ENCODE data around the gene KCNAB2.

The KCNAB2 gene

GRCh38 chr1:6000444-6001288, 45.0 kb upstream of the KCNAB2 start:
- Histone ChIP-seq H4K20me1 (ENCODE audit: insufficient read depth, low read length, poor library complexity, severe bottlenecking) (no peaks in the 10 kb centered on the region), H3K4me2 (ENCODE audit: low read depth, low read length, poor library complexity, severe bottlenecking) (no peak overlapping the region), H3K4me1 (ENCODE audit: insufficient read depth, low read length, poor library complexity, severe bottlenecking) (peaks cover 15% of the 10 kb centered on the region), H3K4me3 (ENCODE audit: low read length, poor library complexity, severe bottlenecking) (no peak overlapping the region), H3K36me3 (ENCODE audit: insufficient read depth, low read length) (no peaks in the 10 kb centered on the region), H3K27me3 (ENCODE audit: insufficient read depth, low read length, poor library complexity, severe bottlenecking) (no peaks in the 10 kb centered on the region), H2AFZ (ENCODE audit: low read length) (no peak overlapping the region), H3K9me2 (replicated peaks; ENCODE audit: low read depth, low read length) (no peaks in the 10 kb centered on the region), H3K9me3 (ENCODE audit: insufficient read depth, low read depth, low read length) (no peaks in the 10 kb centered on the region), H3K79me2 (ENCODE audit: insufficient read depth, low read length) (peaks cover 38% of the 10 kb centered on the region), H3F3A (ENCODE audit: low read depth) (no peaks in the 10 kb centered on the region), H3K9ac (ENCODE audit: low read depth, low read length, poor library complexity, severe bottlenecking) (no peak overlapping the region)
- TF ChIP-seq CTCF (conservative IDR thresholded peaks at IDR 0.05; ENCODE audit: low read length) (no peak), EZH2phosphoT487 (IDR thresholded peaks at IDR 0.05; ENCODE audit: borderline replicate concordance) (no peak)

- H3K27me3 ChIP-seq (ENCODE audit: insufficient read depth, low read length, poor library complexity, severe bottlenecking): no peaks in the 10 kb centered on the region
- H2AFZ ChIP-seq (ENCODE audit: low read length): no peak overlapping the region
- H3K36me3 ChIP-seq (ENCODE audit: insufficient read depth, low read length): no peaks in the 10 kb centered on the region
- peaks cover 24% of the 10 kb centered on the region; the same call in 1 of the 2 replicates for H3K79me2 ChIP-seq (ENCODE audit: insufficient read depth, low read length)
- no peaks in the 10 kb centered on the region for H3K9me2 ChIP-seq (replicated peaks; ENCODE audit: low read depth, low read length)
- no peak overlapping the region for H3K9ac ChIP-seq (ENCODE audit: low read depth, low read length, poor library complexity, severe bottlenecking)
- H3K4me2 ChIP-seq (ENCODE audit: low read depth, low read length, poor library complexity, severe bottlenecking): no peak overlapping the region
- no peak overlapping the region for H3K4me3 ChIP-seq (ENCODE audit: low read length, poor library complexity, severe bottlenecking)
- H3K9me3 ChIP-seq (ENCODE audit: insufficient read depth, low read depth, low read length): no peaks in the 10 kb centered on the region
- H4K20me1 ChIP-seq (ENCODE audit: insufficient read depth, low read length, poor library complexity, severe bottlenecking): no peaks in the 10 kb centered on the region
- TF ChIP-seq EZH2phosphoT487 (IDR thresholded peaks at IDR 0.05; ENCODE audit: borderline replicate concordance): no peak
- no peak for TF ChIP-seq CTCF (conservative IDR thresholded peaks at IDR 0.05; ENCODE audit: low read length)
- peaks cover 11% of the 10 kb centered on the region for H3K4me1 ChIP-seq (ENCODE audit: insufficient read depth, low read length, poor library complexity, severe bottlenecking)
- H3F3A ChIP-seq (ENCODE audit: low read depth): no peaks in the 10 kb centered on the region
Measured at GRCh38 chr1:6001992-6002576, 43.6 kb upstream of the KCNAB2 start.

- H3K79me2 ChIP-seq (ENCODE audit: insufficient read depth, low read length): peaks cover 23% of the 10 kb centered on the region; the same call in 1 of the 2 replicates
- H3F3A ChIP-seq (ENCODE audit: low read depth): no peaks in the 10 kb centered on the region
- H3K4me3 ChIP-seq (ENCODE audit: low read length, poor library complexity, severe bottlenecking): no peak overlapping the region
- no peak for TF ChIP-seq CTCF (conservative IDR thresholded peaks at IDR 0.05; ENCODE audit: low read length)
- no peak for TF ChIP-seq EZH2phosphoT487 (IDR thresholded peaks at IDR 0.05; ENCODE audit: borderline replicate concordance)
- H3K4me1 ChIP-seq (ENCODE audit: insufficient read depth, low read length, poor library complexity, severe bottlenecking): peaks cover 11% of the 10 kb centered on the region
- no peak overlapping the region for H3K4me2 ChIP-seq (ENCODE audit: low read depth, low read length, poor library complexity, severe bottlenecking)
- no peaks in the 10 kb centered on the region for H4K20me1 ChIP-seq (ENCODE audit: insufficient read depth, low read length, poor library complexity, severe bottlenecking)
- H3K9me2 ChIP-seq (replicated peaks; ENCODE audit: low read depth, low read length): no peaks in the 10 kb centered on the region
- H2AFZ ChIP-seq (ENCODE audit: low read length): no peak overlapping the region
- H3K9ac ChIP-seq (ENCODE audit: low read depth, low read length, poor library complexity, severe bottlenecking): no peak overlapping the region
- no peaks in the 10 kb centered on the region for H3K27me3 ChIP-seq (ENCODE audit: insufficient read depth, low read length, poor library complexity, severe bottlenecking)
- no peaks in the 10 kb centered on the region for H3K9me3 ChIP-seq (ENCODE audit: insufficient read depth, low read depth, low read length)
- no peaks in the 10 kb centered on the region for H3K36me3 ChIP-seq (ENCODE audit: insufficient read depth, low read length)
Measured at GRCh38 chr1:6002714-6003501, 42.8 kb upstream of the KCNAB2 start.
